Activated CD8-positive, alpha-beta T cell treated with anti-CD3 and anti-CD28 coated beads for 36 hours (primary cell): Measurements from ENCODE around the gene GLRX5. TPM values are rescaled to one million over a fixed set of nuclear protein-coding genes. Genes with fewer than 3 reads are reported as not detected.

ENCODE experiments used
- ATAC-seq: fragments of 200-7000 bp; cut with Tn5 transposase; one replicate; pipeline ENCODE4 v1.10.0; 2021; ENCODE audit warnings: mild to moderate bottlenecking, moderate library complexity
- CTCF ChIA-PET: fragments of 350-600 bp; sonication (Branson Sonifier 250); formaldehyde crosslinking; loops from one replicate; lab custom pipeline; 2021; ENCODE audit warnings: antibody characterized with exemption; lab: Charles Lee
- POLR2A ChIA-PET: fragments of 350-600 bp; sonication (Branson Sonifier 250); formaldehyde crosslinking; loops from one replicate; lab custom pipeline; 2021; ENCODE audit warnings: antibody characterized with exemption; lab: Charles Lee
- DNase-seq: peaks from one replicate; pipeline ENCODE4 v3.0.0-alpha.2; 2020
- H3K27ac Mint-ChIP-seq: one replicate; pipeline ENCODE4 v1.8.0; 2021; ENCODE audit warnings: mild to moderate bottlenecking, mixed read lengths
- H3K27me3 Mint-ChIP-seq: one replicate; pipeline ENCODE4 v1.8.0; 2021; ENCODE audit warnings: mixed read lengths
- H3K36me3 Mint-ChIP-seq: one replicate; pipeline ENCODE4 v1.8.0; 2021; ENCODE audit warnings: low read depth, mixed read lengths
- H3K4me1 Mint-ChIP-seq: one replicate; pipeline ENCODE4 v1.8.0; 2021; ENCODE audit warnings: low read depth, mixed read lengths
- H3K4me3 Mint-ChIP-seq: one replicate; pipeline ENCODE4 v1.8.0; 2021; ENCODE audit warnings: mild to moderate bottlenecking, moderate library complexity, mixed read lengths
- H3K9me3 Mint-ChIP-seq: one replicate; pipeline ENCODE4 v1.8.0; 2021; ENCODE audit warnings: mixed read lengths
- intact Hi-C: fragments of 100-400 bp; cut with micrococcal nuclease; formaldehyde crosslinking; loops from one replicate; pipeline ENCODE4 v1.10.0; 2022
- total RNA-seq, 2 experiments: library from RNA; stranded (reverse); gene quantifications; one replicate each; pipeline ENCODE4 v1.2.3, GENCODE V29; 2021
- TF ChIP-seq, protein P1 (sequence below): fragments of 200-600 bp; IDR thresholded peaks from one replicate; pipeline ENCODE4 v1.8.0; 2022; ENCODE audit warnings: antibody characterized with exemption, mild to moderate bottlenecking

Gene GLRX5
- total RNA-seq, 2 experiments from 2014 or later = 47.3 to 47.8 TPM

DNA sequence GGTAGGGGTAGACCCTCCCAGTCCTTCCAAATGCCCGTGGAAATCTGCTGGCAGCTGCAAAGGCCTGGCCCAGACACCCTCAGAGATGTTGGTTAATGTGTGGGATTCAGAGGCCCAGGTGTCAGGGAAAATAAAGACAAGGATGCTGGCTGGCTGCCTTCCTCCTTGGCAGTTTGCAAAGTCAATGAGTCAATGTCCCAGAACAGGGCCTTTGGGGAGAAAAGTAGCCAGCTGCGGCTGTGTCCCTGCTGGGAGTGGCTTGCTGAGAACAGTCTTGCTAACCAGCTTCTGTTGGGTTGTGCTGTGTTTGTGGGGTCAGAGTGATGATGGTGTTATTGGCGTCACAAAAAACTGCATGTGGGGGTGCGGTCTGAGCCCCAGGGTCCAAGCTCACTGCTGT, 29.2 kb downstream of the GLRX5 start:
- TF ChIP-seq, protein P1, sequence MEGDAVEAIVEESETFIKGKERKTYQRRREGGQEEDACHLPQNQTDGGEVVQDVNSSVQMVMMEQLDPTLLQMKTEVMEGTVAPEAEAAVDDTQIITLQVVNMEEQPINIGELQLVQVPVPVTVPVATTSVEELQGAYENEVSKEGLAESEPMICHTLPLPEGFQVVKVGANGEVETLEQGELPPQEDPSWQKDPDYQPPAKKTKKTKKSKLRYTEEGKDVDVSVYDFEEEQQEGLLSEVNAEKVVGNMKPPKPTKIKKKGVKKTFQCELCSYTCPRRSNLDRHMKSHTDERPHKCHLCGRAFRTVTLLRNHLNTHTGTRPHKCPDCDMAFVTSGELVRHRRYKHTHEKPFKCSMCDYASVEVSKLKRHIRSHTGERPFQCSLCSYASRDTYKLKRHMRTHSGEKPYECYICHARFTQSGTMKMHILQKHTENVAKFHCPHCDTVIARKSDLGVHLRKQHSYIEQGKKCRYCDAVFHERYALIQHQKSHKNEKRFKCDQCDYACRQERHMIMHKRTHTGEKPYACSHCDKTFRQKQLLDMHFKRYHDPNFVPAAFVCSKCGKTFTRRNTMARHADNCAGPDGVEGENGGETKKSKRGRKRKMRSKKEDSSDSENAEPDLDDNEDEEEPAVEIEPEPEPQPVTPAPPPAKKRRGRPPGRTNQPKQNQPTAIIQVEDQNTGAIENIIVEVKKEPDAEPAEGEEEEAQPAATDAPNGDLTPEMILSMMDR = no peak
- DNase-seq (no peak), ATAC-seq (no peak)
- no peak overlapping the region for H3K27ac Mint-ChIP-seq
- no peak overlapping the region for H3K4me3 Mint-ChIP-seq
- H3K9me3 Mint-ChIP-seq = no peaks in the 10 kb centered on the region
- intact Hi-C loops = no loop called here
- ChIA-PET POLR2A (no interaction called here), CTCF (interaction anchor here (1.3 kb wide), 1 partner anchor 430 kb away, joined by 4 read pairs; no protein-coding TSS in a partner anchor)
- H3K27me3 Mint-ChIP-seq = peaks cover 3% of the 10 kb centered on the region
- H3K36me3 Mint-ChIP-seq = no peaks in the 10 kb centered on the region
- peaks cover 2% of the 10 kb centered on the region for H3K4me1 Mint-ChIP-seq

DNA sequence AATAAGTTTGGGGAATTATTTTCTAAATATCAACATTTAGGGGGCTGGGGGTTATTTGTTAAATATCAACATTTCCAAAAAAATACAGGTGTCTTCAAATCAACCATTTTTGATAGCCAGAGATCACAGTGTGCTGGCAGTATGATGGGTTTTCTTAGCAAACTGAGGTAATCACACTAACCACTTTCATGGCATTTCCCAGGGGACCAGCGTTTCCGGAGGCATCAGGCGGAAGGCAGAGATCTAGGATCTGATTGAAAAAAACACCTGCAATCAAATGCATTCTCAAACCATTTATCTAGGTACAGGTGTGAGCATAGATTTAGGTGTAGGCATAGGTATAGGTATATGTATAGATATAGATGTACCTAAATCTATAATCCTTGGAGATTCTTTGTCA, 34.6 kb downstream of the GLRX5 start:
- no peaks in the 10 kb centered on the region for H3K4me1 Mint-ChIP-seq
- DNase-seq (no peak), ATAC-seq (no peak)
- no peaks in the 10 kb centered on the region for H3K9me3 Mint-ChIP-seq
- CTCF ChIA-PET = no interaction called here
- no peaks in the 10 kb centered on the region for H3K36me3 Mint-ChIP-seq
- H3K27me3 Mint-ChIP-seq = no peaks in the 10 kb centered on the region
- intact Hi-C loops = no loop called here
- H3K4me3 Mint-ChIP-seq = no peak overlapping the region
- H3K27ac Mint-ChIP-seq = no peak overlapping the region
- TF ChIP-seq, protein P1 = no peak
- POLR2A ChIA-PET = no interaction called here

DNA sequence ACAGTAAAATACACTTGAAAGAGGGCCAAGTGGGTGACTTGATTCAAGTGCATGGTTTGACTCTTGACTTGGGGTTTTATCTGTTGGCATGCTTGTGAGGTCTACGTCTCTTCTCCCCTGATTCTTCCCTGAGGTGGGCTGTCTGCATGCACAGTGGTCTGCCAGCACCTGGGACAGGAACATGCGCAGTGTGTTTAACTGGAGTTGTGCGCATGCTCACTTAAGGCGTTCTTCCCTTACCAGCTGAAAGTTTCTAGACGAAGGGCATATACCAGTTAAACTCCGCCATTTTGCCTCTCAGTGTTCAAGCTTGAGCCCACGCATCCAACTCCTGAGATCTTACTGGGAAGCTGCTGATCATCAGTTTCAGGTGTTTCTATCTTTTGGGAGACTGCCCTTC, 38.5 kb downstream of the GLRX5 start:
- Mint-ChIP-seq H3K9me3 (no peaks in the 10 kb centered on the region), H3K36me3 (no peaks in the 10 kb centered on the region), H3K27ac (no peak overlapping the region), H3K4me3 (no peak overlapping the region), H3K27me3 (peaks cover 7% of the 10 kb centered on the region), H3K4me1 (no peaks in the 10 kb centered on the region)
- ATAC-seq (no peak), DNase-seq (no peak)
- intact Hi-C loops = no loop called here
- ChIA-PET CTCF (interaction anchor here (0.9 to 1.9 kb wide), 2 partner anchors 11 to 201 kb away, joined by 3 to 5 read pairs; no protein-coding TSS in a partner anchor), POLR2A (no interaction called here)
- TF ChIP-seq, protein P1 = no peak

DNA sequence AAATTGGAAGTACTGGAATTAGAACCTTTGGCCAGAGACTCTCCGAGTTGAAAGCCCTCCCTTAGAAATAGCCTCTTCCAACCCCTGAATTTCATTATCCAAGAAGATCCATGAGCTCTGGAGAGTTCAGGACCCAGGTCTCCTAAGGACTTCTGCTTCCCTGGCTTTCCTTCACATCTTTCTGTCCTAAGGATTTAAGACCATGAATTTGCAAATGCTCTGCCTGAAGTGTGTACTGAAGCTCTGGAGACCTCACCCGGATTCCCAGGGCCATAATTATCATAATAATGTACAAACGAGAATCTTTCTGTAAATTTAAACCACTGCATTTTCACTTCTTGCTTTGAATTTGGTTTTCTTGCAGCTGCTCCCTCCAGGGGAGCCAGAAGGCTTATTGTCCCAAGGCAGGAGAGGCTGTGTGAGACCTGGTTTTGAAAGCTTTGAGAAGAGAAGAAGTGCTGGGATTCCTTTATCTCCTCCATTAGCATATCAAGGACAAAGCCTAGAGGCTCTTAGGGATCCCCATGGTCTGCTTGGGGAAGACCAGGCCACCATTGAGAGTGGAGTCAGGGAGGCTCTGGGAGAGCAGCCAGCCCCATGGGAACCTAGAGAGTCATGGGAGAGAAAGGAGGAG, 41.1 kb downstream of the GLRX5 start:
- H3K4me1 Mint-ChIP-seq = no peaks in the 10 kb centered on the region
- peaks cover 10% of the 10 kb centered on the region for H3K27me3 Mint-ChIP-seq
- TF ChIP-seq, protein P1 = no peak
- no peak for ATAC-seq
- no peaks in the 10 kb centered on the region for H3K9me3 Mint-ChIP-seq
- ChIA-PET CTCF (no interaction called here), POLR2A (interaction anchor here (0.6 to 0.9 kb wide), 2 partner anchors 10 to 94 kb away, joined by 3 read pairs; no protein-coding TSS in a partner anchor)
- H3K4me3 Mint-ChIP-seq = no peak overlapping the region
- no peak for DNase-seq
- no peak overlapping the region for H3K27ac Mint-ChIP-seq
- intact Hi-C loops = no loop called here
- H3K36me3 Mint-ChIP-seq = no peaks in the 10 kb centered on the region

DNA sequence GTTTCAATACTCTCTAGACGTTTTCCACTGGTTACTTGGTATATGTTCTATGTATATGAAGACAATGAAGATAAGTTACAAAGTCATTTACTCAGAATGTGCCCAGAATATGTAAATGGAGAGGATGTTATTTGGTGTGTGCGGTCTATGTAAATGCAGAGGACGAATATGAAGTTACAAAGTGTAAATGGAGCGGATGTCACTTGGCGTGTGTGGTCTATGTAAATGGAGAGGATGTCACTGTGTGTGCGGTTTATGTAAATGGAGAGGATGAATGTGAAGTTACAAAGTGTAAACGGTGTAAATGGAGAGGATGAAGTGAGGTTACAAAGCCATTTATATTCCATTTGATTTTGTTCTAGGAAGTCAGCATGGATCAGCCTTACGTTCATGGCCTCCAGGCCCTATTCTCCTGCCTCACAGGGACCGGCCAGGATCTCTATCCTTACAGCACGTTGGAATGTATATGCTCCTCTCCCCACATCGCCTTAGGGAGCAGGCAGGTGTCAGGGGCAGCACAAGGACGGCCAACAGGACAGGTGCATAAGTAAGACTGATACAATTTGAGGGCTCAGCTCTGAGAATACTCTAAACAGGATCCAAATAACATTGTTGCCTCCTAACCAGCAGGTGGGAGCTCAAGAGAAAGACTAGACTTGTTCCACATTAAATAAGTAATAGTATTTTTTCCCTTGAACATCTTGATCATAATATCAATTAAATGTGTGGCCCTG, 42.4 kb downstream of the GLRX5 start:
- TF ChIP-seq, protein P1 = no peak
- no peak overlapping the region for H3K4me3 Mint-ChIP-seq
- no peak for DNase-seq
- H3K36me3 Mint-ChIP-seq = no peaks in the 10 kb centered on the region
- no peak for ATAC-seq
- H3K9me3 Mint-ChIP-seq = no peaks in the 10 kb centered on the region
- intact Hi-C loops = no loop called here
- POLR2A ChIA-PET = no interaction called here
- CTCF ChIA-PET = interaction anchor here (1.4 kb wide), 1 partner anchor 15 kb away, joined by 5 read pairs; no protein-coding TSS in a partner anchor
- H3K27ac Mint-ChIP-seq = no peak overlapping the region
- peaks cover 10% of the 10 kb centered on the region for H3K27me3 Mint-ChIP-seq
- H3K4me1 Mint-ChIP-seq = no peaks in the 10 kb centered on the region
